ENCODE data around the gene CMTR2.
"Not testable (repeated sequence)": the region's sequence is repeated elsewhere in the genome, so short reads cannot be mapped to it uniquely, and the experiment has no call there.

Gene CMTR2

DNA sequence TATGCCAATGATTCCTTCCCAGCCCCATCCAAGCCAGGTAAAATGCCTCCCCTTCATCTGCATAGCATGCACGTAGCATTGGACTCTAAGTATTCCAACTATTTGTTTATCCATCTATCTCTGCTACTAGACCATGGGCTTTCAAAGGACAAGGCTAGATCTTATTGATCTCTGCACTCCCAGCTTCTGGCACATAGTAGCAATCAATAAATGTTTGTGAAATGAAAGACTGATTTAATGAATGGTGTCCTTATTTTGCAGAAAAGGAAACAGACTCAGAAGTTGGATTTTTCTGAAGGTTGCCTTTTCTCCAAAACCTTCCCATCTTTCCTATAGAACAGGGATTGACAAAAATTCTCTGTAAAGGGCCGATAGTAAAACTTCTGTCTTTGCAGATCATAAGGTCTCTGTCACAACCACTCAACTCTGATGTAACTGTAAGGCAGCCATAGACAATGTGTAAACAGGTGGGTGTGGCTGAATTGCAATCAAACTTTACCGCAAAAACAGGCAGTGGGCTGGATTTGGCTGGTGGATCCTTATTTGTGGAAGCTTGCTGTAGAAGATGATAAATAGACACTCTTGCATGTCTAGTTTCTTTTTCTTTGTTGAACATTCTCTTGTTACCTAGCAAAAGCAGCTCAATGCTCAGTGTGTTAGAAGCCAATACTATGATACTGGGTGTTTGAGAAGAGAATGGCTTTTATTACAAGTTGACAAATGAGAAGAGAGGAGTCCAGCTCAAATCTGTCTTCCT lies 7.6 kb upstream of the CMTR2 start:
- TF ChIP-seq, protein P1, sequence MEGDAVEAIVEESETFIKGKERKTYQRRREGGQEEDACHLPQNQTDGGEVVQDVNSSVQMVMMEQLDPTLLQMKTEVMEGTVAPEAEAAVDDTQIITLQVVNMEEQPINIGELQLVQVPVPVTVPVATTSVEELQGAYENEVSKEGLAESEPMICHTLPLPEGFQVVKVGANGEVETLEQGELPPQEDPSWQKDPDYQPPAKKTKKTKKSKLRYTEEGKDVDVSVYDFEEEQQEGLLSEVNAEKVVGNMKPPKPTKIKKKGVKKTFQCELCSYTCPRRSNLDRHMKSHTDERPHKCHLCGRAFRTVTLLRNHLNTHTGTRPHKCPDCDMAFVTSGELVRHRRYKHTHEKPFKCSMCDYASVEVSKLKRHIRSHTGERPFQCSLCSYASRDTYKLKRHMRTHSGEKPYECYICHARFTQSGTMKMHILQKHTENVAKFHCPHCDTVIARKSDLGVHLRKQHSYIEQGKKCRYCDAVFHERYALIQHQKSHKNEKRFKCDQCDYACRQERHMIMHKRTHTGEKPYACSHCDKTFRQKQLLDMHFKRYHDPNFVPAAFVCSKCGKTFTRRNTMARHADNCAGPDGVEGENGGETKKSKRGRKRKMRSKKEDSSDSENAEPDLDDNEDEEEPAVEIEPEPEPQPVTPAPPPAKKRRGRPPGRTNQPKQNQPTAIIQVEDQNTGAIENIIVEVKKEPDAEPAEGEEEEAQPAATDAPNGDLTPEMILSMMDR (IDR thresholded peaks at IDR 0.05; ENCODE audit: control extremely low read depth, extremely low read depth, low read depth, missing control alignments), result no peak

GRCh38 chr16:71295950-71296349 lies 6.7 kb upstream of the CMTR2 start:
- TF ChIP-seq, protein P1 (IDR thresholded peaks at IDR 0.05; ENCODE audit: control extremely low read depth, extremely low read depth, low read depth, missing control alignments), result no peak
- POLR2A ChIA-PET, result no interaction called here
- no peak for DNase-seq (ENCODE audit: extremely low spot score)
- CTCF ChIA-PET, result interaction anchor here (5.2 kb wide), 1 partner anchor 15 kb away, joined by 34 read pairs; no protein-coding TSS in a partner anchor

More for the DNA sequence above, 7.6 kb upstream of the CMTR2 start:
- ChIA-PET POLR2A (no interaction called here), CTCF (interaction anchor here (5.2 kb wide), 1 partner anchor 14 kb away, joined by 34 read pairs; no protein-coding TSS in a partner anchor)
- DNase-seq (ENCODE audit: extremely low spot score), result no peak

DNA sequence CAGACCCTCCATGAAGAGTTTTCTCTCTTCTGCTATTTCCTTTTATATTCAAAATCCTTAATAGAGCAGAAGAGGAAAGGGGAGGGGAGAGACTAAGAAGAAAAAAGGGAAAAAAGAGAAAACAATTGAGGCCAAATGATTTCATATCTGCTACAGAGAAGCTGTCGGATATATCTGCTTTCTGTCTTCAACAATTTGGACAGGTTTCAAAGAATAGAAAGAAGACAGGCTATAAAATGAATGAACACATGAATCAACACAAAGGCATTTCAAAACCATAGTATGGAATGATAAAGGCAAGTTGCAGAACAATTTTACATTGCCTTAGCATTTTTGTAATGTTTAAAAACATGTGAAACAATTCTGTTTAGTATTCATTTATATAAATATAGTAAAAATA lies 4.7 kb upstream of the CMTR2 start:
- CTCF ChIA-PET, result interaction anchor here (0.5 kb wide), 1 partner anchor 12 kb away, joined by 3 read pairs; no protein-coding TSS in a partner anchor
- POLR2A ChIA-PET, result no interaction called here
- no peak for DNase-seq (ENCODE audit: extremely low spot score)
- TF ChIP-seq, protein P1 (IDR thresholded peaks at IDR 0.05; ENCODE audit: control extremely low read depth, extremely low read depth, low read depth, missing control alignments), result no peak

DNA sequence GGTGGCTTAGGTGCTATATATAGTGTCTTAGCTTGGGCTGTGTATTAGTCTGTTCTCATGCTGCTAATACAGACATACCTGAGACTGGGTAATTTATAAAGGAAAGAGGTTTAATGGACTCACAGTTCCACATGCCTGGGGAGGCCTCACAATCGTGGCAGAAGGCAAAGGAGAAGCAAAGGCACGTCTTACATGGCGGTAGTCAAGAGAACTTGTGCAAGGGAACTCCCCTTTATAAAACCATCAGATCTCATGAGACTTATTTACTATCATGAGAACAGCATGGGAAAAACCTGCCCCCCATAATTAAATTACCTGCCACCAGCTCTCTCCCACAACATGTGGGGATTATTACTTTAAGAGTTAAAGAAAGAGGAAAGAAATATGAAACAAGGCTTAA lies 2.9 kb upstream of the CMTR2 start:
- CTCF ChIA-PET, result interaction anchor here (2.6 kb wide), 1 partner anchor 20 kb away, joined by 12 read pairs; no protein-coding TSS in a partner anchor
- POLR2A ChIA-PET; DNase-seq (ENCODE audit: extremely low spot score): not testable (repeated sequence)

- CTCF ChIA-PET, result interaction anchor here (1.0 kb wide), 1 partner anchor 22 kb away, joined by 6 read pairs; no protein-coding TSS in a partner anchor
- POLR2A ChIA-PET, result no interaction called here
- TF ChIP-seq, protein P1 (IDR thresholded peaks at IDR 0.05; ENCODE audit: control extremely low read depth, extremely low read depth, low read depth, missing control alignments), result no peak
- DNase-seq (ENCODE audit: extremely low spot score), result no peak
These were observed 495 bp upstream of the CMTR2 start for GRCh38 chr16:71289732-71290062.

DNA sequence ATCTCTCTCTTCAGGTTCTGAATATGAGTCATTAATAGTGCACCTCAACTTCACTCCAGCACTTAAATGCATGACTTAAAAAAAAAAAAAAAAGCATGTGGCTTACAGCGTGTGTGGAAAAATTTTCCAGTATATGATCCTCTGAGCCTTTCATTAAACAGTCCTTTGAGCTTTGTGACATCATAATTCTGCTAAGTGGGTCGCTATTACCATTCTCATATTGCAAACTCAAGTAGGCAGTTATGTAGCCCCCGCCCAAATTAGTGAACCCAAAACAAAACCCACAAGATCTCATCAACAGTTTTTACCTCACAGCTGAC lies 672 bp downstream of the CMTR2 start:
- no peak for DNase-seq (ENCODE audit: extremely low spot score)
- ChIA-PET CTCF (interaction anchor here (2.2 to 2.3 kb wide), 2 partner anchors 13 to 23 kb away, joined by 6 to 16 read pairs; no protein-coding TSS in a partner anchor), POLR2A (no interaction called here)
- TF ChIP-seq, protein P1 (IDR thresholded peaks at IDR 0.05; ENCODE audit: control extremely low read depth, extremely low read depth, low read depth, missing control alignments), result no peak

DNA sequence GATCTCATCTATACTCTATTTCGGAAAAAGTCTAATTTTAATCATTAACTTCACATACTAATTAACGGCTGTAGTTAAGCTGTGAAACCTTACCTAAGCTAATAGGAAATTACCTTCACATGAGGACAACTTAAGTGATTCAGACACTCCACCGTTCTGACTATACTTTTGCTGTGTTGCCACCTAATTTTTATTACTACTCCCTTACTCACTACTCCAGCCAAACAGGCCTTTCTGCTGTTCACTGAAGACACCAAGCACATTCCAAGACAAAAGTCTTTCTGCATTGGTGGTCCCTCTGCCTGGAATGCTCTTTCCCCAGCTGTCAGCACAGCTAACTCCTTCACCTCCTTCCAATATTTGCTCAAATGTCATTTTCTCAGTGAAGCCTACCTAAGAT lies 1.3 kb downstream of the CMTR2 start:
- CTCF ChIA-PET, result interaction anchor here (2.2 to 2.3 kb wide), 2 partner anchors 12 to 23 kb away, joined by 6 to 16 read pairs; no protein-coding TSS in a partner anchor
- DNase-seq (ENCODE audit: extremely low spot score), result no peak

More for the DNA sequence above, 1.3 kb downstream of the CMTR2 start:
- TF ChIP-seq, protein P1 (IDR thresholded peaks at IDR 0.05; ENCODE audit: control extremely low read depth, extremely low read depth, low read depth, missing control alignments), result no peak
- POLR2A ChIA-PET, result no interaction called here
